ENCODE results near the gene ARL15. TPM values are rescaled to one million over a fixed set of nuclear protein-coding genes. Genes with fewer than 3 reads are reported as not detected.

The ARL15 gene
- total and polyA plus RNA-seq, 9 of the 15 experiments (the other 6 are each of a cell fraction or from before 2014, with no cell fraction given): 18.5 to 80.4 (median 57.0) TPM

GRCh38 chr5:54294097-54294667 lies 16.2 kb downstream of the ARL15 start (continued):
- TF ChIP-seq MAFF (IDR thresholded peaks at IDR 0.05; ENCODE audit: low read length) (peak; percentile 23), POLR2B (IDR thresholded peaks at IDR 0.05; ENCODE audit: low read depth, partially characterized antibody) (no peak), LCOR (CRISPR knock-in tag; IDR thresholded peaks at IDR 0.05) (no peak), HMGN3 (IDR thresholded peaks at IDR 0.05; ENCODE audit: borderline replicate concordance, extremely low read depth, insufficient read length, low read depth, low read length) (no peak), BMI1 (IDR thresholded peaks at IDR 0.05; ENCODE audit: low read length) (no peak), PREB (CRISPR knock-in tag; IDR thresholded peaks at IDR 0.05) (no peak), ID3 (CRISPR knock-in tag; IDR thresholded peaks at IDR 0.05) (no peak), ID3 (tag; IDR thresholded peaks at IDR 0.05) (no peak), STAT5A (IDR thresholded peaks at IDR 0.05; ENCODE audit: borderline replicate concordance, low read length) (peak; percentile 63; the same call in 1 of the 2 replicates), CXXC5 (CRISPR knock-in tag; IDR thresholded peaks at IDR 0.05) (peak; percentile 29), POLR2AphosphoS5 (IDR thresholded peaks at IDR 0.05; ENCODE audit: control insufficient read depth, insufficient read depth, low read depth, low read length) (peak; percentile 51; the same call in 1 of the 2 replicates), SRF (CRISPR knock-in tag; IDR thresholded peaks at IDR 0.05) (no peak), HINFP (tag; conservative IDR thresholded peaks at IDR 0.05; ENCODE audit: low read depth) (no peak), HOMEZ (CRISPR knock-in tag; IDR thresholded peaks at IDR 0.05) (no peak), NR1H2 (CRISPR knock-in tag; IDR thresholded peaks at IDR 0.05) (no peak), EZH2 (IDR thresholded peaks at IDR 0.05; ENCODE audit: borderline replicate concordance, low read depth, low read length) (no peak), RB1 (IDR thresholded peaks at IDR 0.05; ENCODE audit: low read depth) (no peak), CREM (IDR thresholded peaks at IDR 0.05; ENCODE audit: low read depth) (peak; percentile 27; the same call in 1 of the 2 replicates), PATZ1 (CRISPR knock-in tag; IDR thresholded peaks at IDR 0.05; ENCODE audit: borderline replicate concordance) (no peak), TAL1 (IDR thresholded peaks at IDR 0.05) (peak; percentile 71), HOXB6 (CRISPR knock-in tag; IDR thresholded peaks at IDR 0.05; ENCODE audit: borderline replicate concordance) (no peak), ZC3H11A (IDR thresholded peaks at IDR 0.05; ENCODE audit: low read depth, low read length) (no peak), HNRNPLL (IDR thresholded peaks at IDR 0.05; ENCODE audit: low read depth, low read length, poor library complexity, severe bottlenecking) (no peak)

Measured in K562 (cell line).